Uterus (tissue), 4 donors: Measurements from ENCODE around the gene PLCB2. TPM values are rescaled to one million over a fixed set of nuclear protein-coding genes. Genes with fewer than 3 reads are reported as not detected.
A peak's percentile ranks its signal among the peaks of the same experiment; 100 is the strongest.

Source experiments
- DNase-seq, 2 donors: peaks; one replicate each; pipeline ENCODE4 v3.0.0-alpha.2; 2019 to 2020
- H3K27ac ChIP-seq, 2 donors: fragments of 200-600 bp; sonication (generic); 1 replicate in 1 of 2; 2 replicates in 1 of 2; pipeline ENCODE4 v1.5.1; 2016 to 2018
- H3K27me3 ChIP-seq, 2 donors: fragments of 200-600 bp; sonication (generic); one replicate each; pipeline ENCODE4 v1.5.1; 2018 to 2019; ENCODE audit warnings: control low read depth in 1 of 2
- H3K36me3 ChIP-seq, 2 donors: fragments of 200-600 bp; sonication (generic); one replicate each; pipeline ENCODE4 v1.5.1; 2019; ENCODE audit warnings: control low read depth in 1 of 2
- H3K4me1 ChIP-seq, 2 donors: fragments of 200-600 bp; sonication (generic); one replicate each; pipeline ENCODE4 v1.5.1; 2018 to 2019; ENCODE audit warnings: control low read depth in 1 of 2
- H3K4me3 ChIP-seq, 2 donors: fragments of 200-600 bp; sonication (generic); 1 replicate in 1 of 2; 2 replicates in 1 of 2; pipeline ENCODE4 v1.5.1; 2018 to 2019; ENCODE audit warnings: mild to moderate bottlenecking in 1 of 2
- H3K9me3 ChIP-seq, 2 donors: fragments of 200-600 bp; sonication (generic); one replicate each; pipeline ENCODE4 v1.5.1; 2019; ENCODE audit warnings: control low read depth in 1 of 2
- CTCF ChIP-seq, 4 experiments: fragments of 200-600 bp in 2 of 4; fragments of 450-650 bp in 2 of 4; sonication (generic) in 2 of 4; IDR thresholded peaks; one replicate each; pipeline ENCODE4 v1.5.1; 2016 to 2019; ENCODE audit warnings: antibody characterized with exemption in 4 of 4, mild to moderate bottlenecking in 2 of 4, moderate library complexity in 1 of 4
- POLR2A ChIP-seq, 2 donors: fragments of 450-650 bp; IDR thresholded peaks; one replicate each; pipeline ENCODE4 v1.6.1; 2016; ENCODE audit warnings: antibody characterized with exemption in 2 of 2, mild to moderate bottlenecking in 1 of 2, moderate library complexity in 1 of 2
- intact Hi-C: fragments of 100-400 bp; cut with DNase I; formaldehyde crosslinking; loops from one replicate; pipeline ENCODE4 v1.15.1; 2023; ENCODE audit warnings: low total_unique reads
- total RNA-seq, 4 donors: library from RNA; depleted of rRNA in 3 of 4; stranded (reverse); fragments of >200 nt in 3 of 4; gene quantifications; one replicate each; pipeline versions ENCODE4 v1.1.0 to v1.2.4, GENCODE V29; 2014 to 2023
- donor health status: DM: yes; HTN: yes; CAD: no.

PLCB2 gene
- total RNA-seq, 4 donors from 2014 or later = 3.5 to 19.0 (median 9.3) TPM

GRCh38 chr15:40312370-40313158 is 4.8 kb upstream of the PLCB2 start:
- intact Hi-C loops = no loop called here
- DNase-seq = no peak
- H3K36me3 ChIP-seq = no peaks in the 10 kb centered on the region
- no peaks in the 10 kb centered on the region for H3K4me1 ChIP-seq
- H3K27me3 ChIP-seq = no peaks in the 10 kb centered on the region
- H3K27ac ChIP-seq = no peak overlapping the region
- no peak overlapping the region for H3K4me3 ChIP-seq
- TF ChIP-seq CTCF (IDR thresholded peaks at IDR 0.05) (no peak), POLR2A (IDR thresholded peaks at IDR 0.05) (no peak)
- H3K9me3 ChIP-seq = no peaks in the 10 kb centered on the region

- Histone ChIP-seq H3K4me3 (no peak overlapping the region), H3K4me1 (no peaks in the 10 kb centered on the region), H3K27ac (no peak overlapping the region), H3K36me3 (no peaks in the 10 kb centered on the region), H3K9me3 (no peaks in the 10 kb centered on the region), H3K27me3 (no peaks in the 10 kb centered on the region)
- DNase-seq = no peak
- TF ChIP-seq CTCF (IDR thresholded peaks at IDR 0.05) = no peak
- no peak for TF ChIP-seq POLR2A (IDR thresholded peaks at IDR 0.05)
- intact Hi-C loops = no loop called here
These were observed 3.3 kb upstream of the PLCB2 start for GRCh38 chr15:40310993-40311392.

GRCh38 chr15:40310001-40310959 is 2.5 kb upstream of the PLCB2 start:
- H3K9me3 ChIP-seq = no peaks in the 10 kb centered on the region
- intact Hi-C loops = no loop called here
- no peak for DNase-seq

GRCh38 chr15:40309344-40309862 is 1.7 kb upstream of the PLCB2 start:
- Histone ChIP-seq H3K36me3 (no peaks in the 10 kb centered on the region), H3K9me3 (no peaks in the 10 kb centered on the region), H3K27me3 (no peaks in the 10 kb centered on the region), H3K4me3 (no peak overlapping the region), H3K4me1 (no peaks in the 10 kb centered on the region), H3K27ac (no peak overlapping the region)
- DNase-seq = no peak
- TF ChIP-seq CTCF (IDR thresholded peaks at IDR 0.05) = no peak
- TF ChIP-seq POLR2A (IDR thresholded peaks at IDR 0.05) = no peak
- intact Hi-C loops = no loop called here

More at GRCh38 chr15:40310001-40310959, 2.5 kb upstream of the PLCB2 start:
- no peak overlapping the region for H3K4me3 ChIP-seq
- TF ChIP-seq POLR2A (IDR thresholded peaks at IDR 0.05) = no peak
- peak; percentile 30 to 49 (median 42) for TF ChIP-seq CTCF (IDR thresholded peaks at IDR 0.05)
- H3K4me1 ChIP-seq = no peaks in the 10 kb centered on the region
- no peak overlapping the region for H3K27ac ChIP-seq
- no peaks in the 10 kb centered on the region for H3K27me3 ChIP-seq
- H3K36me3 ChIP-seq = no peaks in the 10 kb centered on the region
